HCT116 (cell line): ENCODE data around the gene NPIPA3. TPM values are rescaled to one million over a fixed set of nuclear protein-coding genes. Genes with fewer than 3 reads are reported as not detected.
A peak's percentile ranks its signal among the peaks of the same experiment; 100 is the strongest.
"Not testable (repeated sequence)": the region's sequence is repeated elsewhere in the genome, so short reads cannot be mapped to it uniquely, and the experiment has no call there.

Experiments
- ATAC-seq: fragments of 200-7000 bp; cut with Tn5 transposase; 2 replicates; pipeline ENCODE4 v1.9.1; 2020; ENCODE audit warnings: mild to moderate bottlenecking, moderate library complexity
- BruUV-seq: library from RNA; stranded (reverse); fragments of 400-500 nt; replicated peaks from 2 replicates; lab custom pipeline; 2021; lab: Mats Ljungman, UMichigan
- CTCF ChIA-PET: fragments of 300-600 bp; sonication (Branson Sonifier 250); formaldehyde crosslinking; loops from one replicate; lab custom pipeline; 2021; ENCODE audit warnings: antibody characterized with exemption; lab: Charles Lee
- POLR2A ChIA-PET: fragments of 300-600, 350-600 bp; sonication (Branson Sonifier 250); formaldehyde crosslinking; loops from one replicate; lab custom pipeline; 2021; ENCODE audit warnings: antibody characterized with exemption; lab: Charles Lee
- RAD21 ChIA-PET, 2 experiments: fragments of 300-600 bp; sonication (Branson Sonifier 250); formaldehyde crosslinking; loops; one replicate each; lab custom pipeline; 2023; ENCODE audit warnings: low total read pairs in 2 of 2; ENCODE audit not compliant: uncharacterized antibody in 2 of 2, unreplicated experiment in 2 of 2, low non-redundant PET in 1 of 2; lab: Charles Lee
- DNase-seq: peaks from one replicate; pipeline ENCODE4 v3.0.0-alpha.2; 2010; ENCODE audit warnings: low read depth, low spot score
- H2AFZ ChIP-seq: fragments of 200-600 bp; shearing (Covaris generic), sonication (generic); 2 replicates; pipeline ENCODE4 v1.6.1; 2017; ENCODE audit warnings: low read depth, mixed run types, mixed read lengths, antibody characterized with exemption, low read length; ENCODE audit not compliant: poor library complexity, severe bottlenecking
- H3K27ac ChIP-seq: 2 replicates; pipeline ENCODE4 v1.5.1; 2012; ENCODE audit warnings: low read depth, low read length
- H3K27me3 ChIP-seq: fragments of 200-600 bp; sonication (generic); 2 replicates; pipeline ENCODE4 v1.6.1; 2016; ENCODE audit warnings: mixed run types, low read length, mixed read lengths; ENCODE audit not compliant: insufficient read depth
- H3K36me3 ChIP-seq, 2 experiments: fragments of 200-500 bp in 1 of 2; fragments of 200-600 bp in 1 of 2; sonication (Bioruptor generic) in 1 of 2; sonication (generic) in 1 of 2; 2 replicates each; pipeline versions ENCODE4 v1.5.1 to v1.6.1; 2014 to 2016; ENCODE audit warnings: low read length in 2 of 2, inconsistent platforms in 1 of 2, mixed read lengths in 1 of 2, mixed run types in 1 of 2; ENCODE audit not compliant: insufficient read depth in 2 of 2, control insufficient read depth in 1 of 2
- H3K4me1 ChIP-seq, 2 experiments: fragments of 200-600 bp in 1 of 2; sonication (generic) in 1 of 2; 2 replicates each; pipeline versions ENCODE4 v1.5.1 to v1.6.1; 2012 to 2017; ENCODE audit warnings: low read length in 2 of 2, inconsistent platforms in 1 of 2, mild to moderate bottlenecking in 1 of 2, mixed read lengths in 1 of 2, mixed run types in 1 of 2, moderate library complexity in 1 of 2; ENCODE audit not compliant: insufficient read depth in 2 of 2, control insufficient read depth in 1 of 2
- H3K4me2 ChIP-seq: fragments of 200-600 bp; sonication (generic); 2 replicates; pipeline ENCODE4 v1.6.1; 2017; ENCODE audit warnings: mixed run types, low read length, mixed read lengths
- H3K4me3 ChIP-seq, 2 experiments: fragments of 200-600 bp in 1 of 2; sonication (generic) in 1 of 2; replicated peaks in 1 of 2; 2 replicates each; pipeline ENCODE4 v1.5.1; 2011 to 2016; ENCODE audit warnings: low read length in 2 of 2, control low read depth in 1 of 2, low read depth in 1 of 2, mild to moderate bottlenecking in 1 of 2, mixed read lengths in 1 of 2, mixed run types in 1 of 2
- H3K79me2 ChIP-seq: fragments of 200-600 bp; sonication (generic); 2 replicates; pipeline ENCODE4 v1.6.1; 2017; ENCODE audit warnings: mild to moderate bottlenecking, mixed run types, low read length, moderate library complexity, mixed read lengths; ENCODE audit not compliant: insufficient read depth
- H3K9ac ChIP-seq: fragments of 200-600 bp; sonication (generic); 2 replicates; pipeline ENCODE4 v1.6.1; 2016; ENCODE audit warnings: low read length, mixed read lengths
- H3K9me2 ChIP-seq: fragments of 200-600 bp; sonication (generic), shearing (Covaris generic); 2 replicates; pipeline ENCODE4 v1.6.1; 2017; ENCODE audit warnings: mixed run types, mild to moderate bottlenecking, moderate library complexity; ENCODE audit not compliant: insufficient read depth
- H3K9me3 ChIP-seq, 2 experiments: fragments of 200-500 bp in 1 of 2; fragments of 200-600 bp in 1 of 2; sonication (Bioruptor generic) in 1 of 2; sonication (generic) in 1 of 2; 2 replicates each; pipeline ENCODE4 v1.6.1; 2014 to 2017; ENCODE audit warnings: low read length in 2 of 2, mixed read lengths in 2 of 2, inconsistent platforms in 1 of 2, low read depth in 1 of 2, mild to moderate bottlenecking in 1 of 2, mixed run types in 1 of 2, moderate library complexity in 1 of 2; ENCODE audit not compliant: control insufficient read depth in 1 of 2, insufficient read depth in 1 of 2
- H4K20me1 ChIP-seq: fragments of 200-600 bp; sonication (generic), shearing (Covaris generic); 2 replicates; pipeline ENCODE4 v1.6.1; 2017; ENCODE audit warnings: mixed run types, mild to moderate bottlenecking, moderate library complexity; ENCODE audit not compliant: insufficient read depth
- YY1 ChIP-seq: IDR thresholded peaks from 2 replicates; pipeline ENCODE4 v1.6.1; 2011; ENCODE audit warnings: low read length, low read depth, moderate library complexity, mild to moderate bottlenecking; ENCODE audit not compliant: insufficient replicate concordance; ENCODE audit errors: extremely low read depth
- intact Hi-C: fragments of 100-400 bp; cut with micrococcal nuclease; formaldehyde crosslinking; loops from 2 replicates; pipeline ENCODE4 v1.10.0; 2022
- total RNA-seq: library from RNA; stranded (reverse); gene quantifications from one replicate; pipeline ENCODE4 v1.2.1, GENCODE V29; 2021; ENCODE audit not compliant: unreplicated experiment

NPIPA3 gene
- total RNA-seq, 1 experiment from 2014 or later, result 1.6 TPM

DNA sequence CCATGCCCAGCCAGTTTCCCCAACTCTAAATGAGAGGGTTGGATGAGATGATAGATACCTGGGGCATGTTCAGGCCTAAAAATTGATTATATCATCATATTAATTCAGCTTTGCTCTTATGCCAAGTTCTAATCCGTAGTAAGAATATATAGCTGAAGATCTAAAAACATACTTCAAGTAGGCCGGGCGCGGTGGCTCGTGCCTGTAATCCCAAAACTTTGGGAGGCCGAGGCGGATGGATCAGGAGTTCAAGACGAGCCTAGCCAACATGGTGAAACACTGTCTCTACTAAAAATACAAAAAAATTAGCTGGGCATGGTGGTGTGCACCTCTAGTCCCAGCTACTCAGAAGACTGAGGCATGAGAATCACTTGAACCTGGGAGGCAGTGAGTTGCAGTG, 21.1 kb upstream of the NPIPA3 start (continued):
- no peak for TF ChIP-seq YY1

- H3K36me3 ChIP-seq, H3K9me3 ChIP-seq, DNase-seq, H3K27ac ChIP-seq, RAD21 ChIA-PET, H3K27me3 ChIP-seq, BruUV-seq, H2AFZ ChIP-seq, H4K20me1 ChIP-seq, H3K9me2 ChIP-seq, CTCF ChIA-PET, H3K79me2 ChIP-seq, POLR2A ChIA-PET, H3K4me1 ChIP-seq, ATAC-seq, intact Hi-C loops, H3K4me3 ChIP-seq, H3K9ac ChIP-seq, H3K4me2 ChIP-seq: not testable (repeated sequence)
Observed at GRCh38 chr16:14685870-14686793, 17.1 kb upstream of the NPIPA3 start.

GRCh38 chr16:14694129-14694528, 9.1 kb upstream of the NPIPA3 start, which contains the start of gene PLA2G10:
Gene PLA2G10, minus strand, starts transcription at chr16:14694308. Its CDS starts 79 bp downstream, at chr16:14694229.
- H3K79me2 ChIP-seq, H3K36me3 ChIP-seq, H3K9me3 ChIP-seq, H3K27ac ChIP-seq, H3K9me2 ChIP-seq, H3K27me3 ChIP-seq, RAD21 ChIA-PET, H3K4me2 ChIP-seq, DNase-seq, BruUV-seq, H3K4me1 ChIP-seq, intact Hi-C loops, H3K4me3 ChIP-seq, H3K9ac ChIP-seq, CTCF ChIA-PET, POLR2A ChIA-PET, H4K20me1 ChIP-seq, H2AFZ ChIP-seq: not testable (repeated sequence)
- peak; percentile 90 for ATAC-seq

DNA sequence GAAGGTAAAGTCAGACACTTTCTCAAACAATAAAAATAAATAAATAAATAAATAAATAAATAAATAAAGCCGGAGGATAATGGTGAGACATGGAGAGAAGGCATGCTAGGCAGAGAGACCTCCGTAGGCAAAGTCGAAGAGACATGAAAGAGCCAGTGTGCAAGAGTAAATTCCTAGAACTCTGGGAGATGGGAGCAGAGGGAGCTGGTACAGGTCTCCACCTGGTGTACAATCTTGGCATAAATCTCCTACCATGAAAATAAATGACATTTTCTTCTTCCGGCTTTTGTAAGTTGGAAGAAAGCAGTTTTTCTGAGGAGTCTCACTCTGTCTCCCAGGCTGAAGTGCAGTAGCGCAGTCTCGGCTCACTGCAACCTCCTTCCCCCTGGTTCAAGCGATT, 1.4 kb upstream of the NPIPA3 start:
- H3K27ac ChIP-seq, CTCF ChIA-PET, H3K79me2 ChIP-seq, H3K36me3 ChIP-seq, intact Hi-C loops, H3K9me2 ChIP-seq, RAD21 ChIA-PET, BruUV-seq, H3K9me3 ChIP-seq, H3K9ac ChIP-seq, H3K4me3 ChIP-seq, POLR2A ChIA-PET, H3K4me1 ChIP-seq, H3K4me2 ChIP-seq, H4K20me1 ChIP-seq, DNase-seq, H3K27me3 ChIP-seq, H2AFZ ChIP-seq: not testable (repeated sequence)
- ATAC-seq, result peak; percentile 42

- H3K27me3 ChIP-seq, H3K4me1 ChIP-seq, H3K9me3 ChIP-seq, H3K9ac ChIP-seq, RAD21 ChIA-PET, H3K79me2 ChIP-seq, ATAC-seq, DNase-seq, POLR2A ChIA-PET, CTCF ChIA-PET, H3K9me2 ChIP-seq, intact Hi-C loops, H2AFZ ChIP-seq, H4K20me1 ChIP-seq, H3K36me3 ChIP-seq, H3K4me2 ChIP-seq, H3K27ac ChIP-seq, H3K4me3 ChIP-seq, BruUV-seq: not testable (repeated sequence)
Observed at GRCh38 chr16:14702672-14703071, 539 bp upstream of the NPIPA3 start.
